Measurements from ENCODE around the gene CADPS. TPM values are rescaled to one million over a fixed set of nuclear protein-coding genes. Genes with fewer than 3 reads are reported as not detected.

The CADPS gene
- total and polyA plus RNA-seq, 12 donors: 1.4 to 36.6 (median 21.6) TPM

- DNase-seq (no peak), ATAC-seq (no peak)
- WGBS, 2 donors: 52 to 65% methylated on average over 2 of the region's 2 CpGs
- H3K4me3 ChIP-seq: no peak overlapping the region
- H3K36me3 ChIP-seq: no peaks in the 10 kb centered on the region
- no peak for TF ChIP-seq CTCF (IDR thresholded peaks at IDR 0.05)
- no peak overlapping the region for H3K27ac ChIP-seq
- H3K4me1 ChIP-seq: peaks cover 0 to 3% (median 0%) of the 10 kb centered on the region in 9 donors
- no peaks in the 10 kb centered on the region for H3K9me3 ChIP-seq
- no peaks in the 10 kb centered on the region for H3K27me3 ChIP-seq
- intact Hi-C loops (cut with DNase I): loop anchor here in 2 of 10 donors (5.0 to 10.0 kb wide), 3 partner anchors 227 to 347 kb away; no protein-coding TSS in a partner anchor
These were observed 313.2 kb downstream of the CADPS start for GRCh38 chr3:62562017-62562416.

- ATAC-seq: no peak
- WGBS, 2 donors: 46% methylated on average over 2 of the region's 2 CpGs
- intact Hi-C loops (cut with DNase I): loop anchor here in 8 of 10 donors (2.0 to 10.0 kb wide), 5 partner anchors 225 to 355 kb away; no protein-coding TSS in a partner anchor
- no peak overlapping the region for H3K27ac ChIP-seq
- H3K4me3 ChIP-seq: no peak overlapping the region
- no peaks in the 10 kb centered on the region for H3K36me3 ChIP-seq
- H3K9me3 ChIP-seq: no peaks in the 10 kb centered on the region
- no peaks in the 10 kb centered on the region for H3K27me3 ChIP-seq
- no peak for DNase-seq
- H3K4me1 ChIP-seq: no peaks in the 10 kb centered on the region
- TF ChIP-seq CTCF (IDR thresholded peaks at IDR 0.05): peak in 6 of 9 donors; percentile 26 to 55 (median 40)
These were observed 315.3 kb downstream of the CADPS start for GRCh38 chr3:62559831-62560445.

GRCh38 chr3:62558549-62559112, 316.6 kb downstream of the CADPS start:
- ATAC-seq: no peak
- no peaks in the 10 kb centered on the region for H3K27me3 ChIP-seq
- no peaks in the 10 kb centered on the region for H3K4me1 ChIP-seq
- intact Hi-C loops (cut with DNase I): loop anchor here in 4 of 10 donors (5.0 to 10.0 kb wide), 3 partner anchors 224 to 354 kb away; no protein-coding TSS in a partner anchor
- WGBS, 2 donors: 36 to 53% methylated on average over 8 of the region's 8 CpGs
- no peaks in the 10 kb centered on the region for H3K36me3 ChIP-seq
- no peak for DNase-seq
- H3K4me3 ChIP-seq: no peak overlapping the region
- no peaks in the 10 kb centered on the region for H3K9me3 ChIP-seq
- H3K27ac ChIP-seq: no peak overlapping the region
- TF ChIP-seq CTCF (IDR thresholded peaks at IDR 0.05): peak in 5 of 9 donors; percentile 7 to 38 (median 26)

- Histone ChIP-seq H3K27me3 (no peaks in the 10 kb centered on the region), H3K36me3 (no peaks in the 10 kb centered on the region), H3K9me3 (no peaks in the 10 kb centered on the region), H3K4me1 (no peaks in the 10 kb centered on the region), H3K27ac (no peak overlapping the region), H3K4me3 (no peak overlapping the region)
- TF ChIP-seq CTCF (IDR thresholded peaks at IDR 0.05): no peak
- ATAC-seq (no peak), DNase-seq (no peak)
- 82 to 89% methylated on average over 5 of the region's 5 CpGs for WGBS, 2 donors
- intact Hi-C loops (cut with DNase I): loop anchor here in 4 of 10 donors (5.0 to 10.0 kb wide), 3 partner anchors 223 to 353 kb away; no protein-coding TSS in a partner anchor
These were observed 317.2 kb downstream of the CADPS start for GRCh38 chr3:62557983-62558382.
